ENCODE results near the gene TFEB. TPM values are rescaled to one million over a fixed set of nuclear protein-coding genes. Genes with fewer than 3 reads are reported as not detected.

Gene TFEB
- total and polyA plus RNA-seq, 4 experiments from 2014 or later = 8.2 to 17.6 (median 13.9) TPM

- Histone ChIP-seq H3K9me3 (ENCODE audit: control insufficient read depth in 1 of 2, low read length in 2 of 2) (no peaks in the 10 kb centered on the region), H3K36me3 (ENCODE audit: insufficient read depth, low read length) (no peaks in the 10 kb centered on the region), H3K4me3 (ENCODE audit: low read length in 2 of 2) (no peak overlapping the region), H3K4me1 (ENCODE audit: insufficient read depth, low read length) (peaks cover 8% of the 10 kb centered on the region), H3K27me3 (ENCODE audit: insufficient read depth, low read length) (peaks cover 21% of the 10 kb centered on the region), H3K27ac (ENCODE audit: low read depth, low read length) (no peak overlapping the region)
- Mint-ChIP-seq H3K36me3 (no peaks in the 10 kb centered on the region), H3K4me1 (peaks cover 0 to 12% (median 4%) of the 10 kb centered on the region in 4 donors), H3K9me3 (no peaks in the 10 kb centered on the region), H3K27me3 (peaks cover 27 to 44% of the 10 kb centered on the region in 2 donors), H3K27ac (no peak overlapping the region), H3K4me3 (no peak overlapping the region)
- ChIA-PET CTCF (ENCODE audit: partially characterized antibody) (no interaction called here), POLR2A (ENCODE audit: partially characterized antibody) (no interaction called here)
- no peak for DNase-seq
- intact Hi-C loops (cut with micrococcal nuclease) = no loop called here
These were observed 94.0 kb downstream of the TFEB start for GRCh38 chr6:41641352-41641925.

- CTCF ChIA-PET (ENCODE audit: partially characterized antibody) = no interaction called here
- no peak for DNase-seq
- Mint-ChIP-seq H3K27me3 (peaks cover 28 to 45% of the 10 kb centered on the region in 2 donors), H3K4me1 (peaks cover 0 to 12% (median 4%) of the 10 kb centered on the region in 4 donors), H3K4me3 (no peak overlapping the region), H3K9me3 (no peaks in the 10 kb centered on the region), H3K36me3 (no peaks in the 10 kb centered on the region), H3K27ac (no peak overlapping the region)
- Histone ChIP-seq H3K4me3 (ENCODE audit: low read length in 2 of 2) (no peak overlapping the region), H3K36me3 (ENCODE audit: insufficient read depth, low read length) (no peaks in the 10 kb centered on the region), H3K9me3 (ENCODE audit: control insufficient read depth in 1 of 2, low read length in 2 of 2) (no peaks in the 10 kb centered on the region), H3K4me1 (ENCODE audit: insufficient read depth, low read length) (peaks cover 8% of the 10 kb centered on the region), H3K27me3 (ENCODE audit: insufficient read depth, low read length) (peaks cover 22% of the 10 kb centered on the region), H3K27ac (ENCODE audit: low read depth, low read length) (no peak overlapping the region)
- POLR2A ChIA-PET (ENCODE audit: partially characterized antibody) = no interaction called here
- intact Hi-C loops (cut with micrococcal nuclease) = no loop called here
These were observed 95.0 kb downstream of the TFEB start for GRCh38 chr6:41640426-41640825.

GRCh38 chr6:41639809-41640371 lies 95.5 kb downstream of the TFEB start:
- Mint-ChIP-seq H3K4me1 (peaks cover 0 to 12% (median 4%) of the 10 kb centered on the region in 4 donors), H3K9me3 (no peaks in the 10 kb centered on the region), H3K4me3 (peak overlapping the region in 4 of 8 donors; percentile 17 to 71 (median 44)), H3K27ac (no peak overlapping the region), H3K27me3 (peaks cover 31 to 49% of the 10 kb centered on the region in 2 donors), H3K36me3 (no peaks in the 10 kb centered on the region)
- H3K27me3 ChIP-seq (ENCODE audit: insufficient read depth, low read length) = peaks cover 22% of the 10 kb centered on the region
- POLR2A ChIA-PET (ENCODE audit: partially characterized antibody) = no interaction called here
- no peak overlapping the region for H3K4me3 ChIP-seq (ENCODE audit: low read length in 2 of 2)
- no peaks in the 10 kb centered on the region for H3K9me3 ChIP-seq (ENCODE audit: control insufficient read depth in 1 of 2, low read length in 2 of 2)
- no peak for DNase-seq
- H3K27ac ChIP-seq (ENCODE audit: low read depth, low read length) = no peak overlapping the region
- no peaks in the 10 kb centered on the region for H3K36me3 ChIP-seq (ENCODE audit: insufficient read depth, low read length)
- CTCF ChIA-PET (ENCODE audit: partially characterized antibody) = no interaction called here
- H3K4me1 ChIP-seq (ENCODE audit: insufficient read depth, low read length) = peaks cover 8% of the 10 kb centered on the region
- intact Hi-C loops (cut with micrococcal nuclease) = no loop called here

- POLR2A ChIA-PET (ENCODE audit: partially characterized antibody) = no interaction called here
- Mint-ChIP-seq H3K27ac (no peak overlapping the region), H3K27me3 (peaks cover 33 to 47% of the 10 kb centered on the region in 2 donors), H3K4me1 (peaks cover 0 to 12% (median 4%) of the 10 kb centered on the region in 4 donors), H3K4me3 (peak overlapping the region in 7 of 8 donors; percentile 13 to 71 (median 20)), H3K9me3 (no peaks in the 10 kb centered on the region), H3K36me3 (no peaks in the 10 kb centered on the region)
- H3K4me3 ChIP-seq (ENCODE audit: low read length in 2 of 2) = no peak overlapping the region
- intact Hi-C loops (cut with micrococcal nuclease) = no loop called here
- CTCF ChIA-PET (ENCODE audit: partially characterized antibody) = no interaction called here
- H3K9me3 ChIP-seq (ENCODE audit: control insufficient read depth in 1 of 2, low read length in 2 of 2) = no peaks in the 10 kb centered on the region
- H3K36me3 ChIP-seq (ENCODE audit: insufficient read depth, low read length) = no peaks in the 10 kb centered on the region
- H3K4me1 ChIP-seq (ENCODE audit: insufficient read depth, low read length) = peaks cover 8% of the 10 kb centered on the region
- no peak overlapping the region for H3K27ac ChIP-seq (ENCODE audit: low read depth, low read length)
- peaks cover 22% of the 10 kb centered on the region for H3K27me3 ChIP-seq (ENCODE audit: insufficient read depth, low read length)
- no peak for DNase-seq
These were observed 96.2 kb downstream of the TFEB start for GRCh38 chr6:41638935-41639808.

- Histone ChIP-seq H3K36me3 (ENCODE audit: insufficient read depth, low read length) (no peaks in the 10 kb centered on the region), H3K27me3 (ENCODE audit: insufficient read depth, low read length) (peaks cover 22% of the 10 kb centered on the region), H3K9me3 (ENCODE audit: control insufficient read depth in 1 of 2, low read length in 2 of 2) (no peaks in the 10 kb centered on the region), H3K4me3 (ENCODE audit: low read length in 2 of 2) (no peak within 1 kb of the TSS), H3K27ac (ENCODE audit: low read depth, low read length) (no peak within 1 kb of the TSS), H3K4me1 (ENCODE audit: insufficient read depth, low read length) (peaks cover 8% of the 10 kb centered on the region)
- ChIA-PET POLR2A (ENCODE audit: partially characterized antibody) (no interaction called here), CTCF (ENCODE audit: partially characterized antibody) (no interaction called here)
- intact Hi-C loops (cut with micrococcal nuclease) = no loop called here
- H3K27me3 Mint-ChIP-seq = peaks cover 34 to 49% of the 10 kb centered on the region in 2 donors
- H3K27ac Mint-ChIP-seq = no peak within 1 kb of the TSS
- H3K4me3 Mint-ChIP-seq = peak within 1 kb of the TSS; percentile 36 to 77 (median 73)
- H3K9me3 Mint-ChIP-seq = no peaks in the 10 kb centered on the region
- no peaks in the 10 kb centered on the region for H3K36me3 Mint-ChIP-seq
- peaks cover 0 to 12% (median 4%) of the 10 kb centered on the region in 4 donors for H3K4me1 Mint-ChIP-seq
- no peak for DNase-seq
These were observed 97.1 kb downstream of the TFEB start, which contains the start of gene MDFI for GRCh38 chr6:41638002-41638934. MDFI (plus strand) TSS chr6:41638468; CDS start chr6:41638750, 282 bp downstream.

GRCh38 chr6:41637194-41638001 lies 98.0 kb downstream of the TFEB start:
- Histone ChIP-seq H3K36me3 (ENCODE audit: insufficient read depth, low read length) (no peaks in the 10 kb centered on the region), H3K9me3 (ENCODE audit: control insufficient read depth in 1 of 2, low read length in 2 of 2) (no peaks in the 10 kb centered on the region), H3K4me3 (ENCODE audit: low read length in 2 of 2) (no peak overlapping the region), H3K27me3 (ENCODE audit: insufficient read depth, low read length) (peaks cover 22% of the 10 kb centered on the region), H3K4me1 (ENCODE audit: insufficient read depth, low read length) (peaks cover 8% of the 10 kb centered on the region), H3K27ac (ENCODE audit: low read depth, low read length) (no peak overlapping the region)
- Mint-ChIP-seq H3K4me3 (peak overlapping the region in 7 of 8 donors; percentile 36 to 77 (median 73)), H3K36me3 (no peaks in the 10 kb centered on the region), H3K27ac (no peak overlapping the region), H3K9me3 (no peaks in the 10 kb centered on the region), H3K27me3 (peaks cover 34 to 53% of the 10 kb centered on the region in 2 donors), H3K4me1 (peaks cover 0 to 12% (median 4%) of the 10 kb centered on the region in 4 donors)
- intact Hi-C loops (cut with micrococcal nuclease) = no loop called here
- POLR2A ChIA-PET (ENCODE audit: partially characterized antibody) = no interaction called here
- CTCF ChIA-PET (ENCODE audit: partially characterized antibody) = no interaction called here
- DNase-seq = no peak
